Small intestine (tissue), 7 donors: ENCODE measurements around the gene PAXX. TPM values are rescaled to one million over a fixed set of nuclear protein-coding genes. Genes with fewer than 3 reads are reported as not detected.

Experiments
- DNase-seq, 2 donors: peaks; one replicate each; pipeline versions ENCODE4 v3.0.0 to v3.0.0-alpha.2; 2013
- FAIRE-seq: peaks from 2 replicates; lab custom pipeline; 2012; peaks lifted over from hg19 to GRCh38; lab: Jason Lieb, UNC
- H3K27ac ChIP-seq, 3 donors: one replicate each; pipeline ENCODE4 v1.5.1; 2013; ENCODE audit warnings: low read length in 2 of 3, mild to moderate bottlenecking in 2 of 3, control low read depth in 1 of 3, inconsistent platforms in 1 of 3, low read depth in 1 of 3, moderate library complexity in 1 of 3
- H3K27me3 ChIP-seq, 3 donors: one replicate each; pipeline ENCODE4 v1.6.1; 2013; ENCODE audit warnings: low read length in 3 of 3, inconsistent platforms in 1 of 3; ENCODE audit not compliant: control insufficient read depth in 3 of 3, insufficient read depth in 3 of 3
- H3K36me3 ChIP-seq, 3 donors: one replicate each; pipeline ENCODE4 v1.6.1; 2013; ENCODE audit warnings: low read length in 3 of 3, inconsistent platforms in 1 of 3, low read depth in 1 of 3, mild to moderate bottlenecking in 1 of 3, moderate library complexity in 1 of 3; ENCODE audit not compliant: control insufficient read depth in 3 of 3, insufficient read depth in 2 of 3
- H3K4me1 ChIP-seq, 3 donors: one replicate each; pipeline ENCODE4 v1.6.1; 2013; ENCODE audit warnings: low read length in 2 of 3, inconsistent platforms in 1 of 3, low read depth in 1 of 3, mild to moderate bottlenecking in 1 of 3, moderate library complexity in 1 of 3; ENCODE audit not compliant: control insufficient read depth in 3 of 3, insufficient read depth in 2 of 3
- H3K4me3 ChIP-seq, 3 donors: one replicate each; pipeline ENCODE4 v1.5.1; 2013; ENCODE audit warnings: low read length in 3 of 3, control low read depth in 1 of 3, inconsistent platforms in 1 of 3, low read depth in 1 of 3, mild to moderate bottlenecking in 1 of 3, moderate library complexity in 1 of 3
- H3K9me3 ChIP-seq, 2 donors: one replicate each; pipeline ENCODE4 v1.6.1; 2013; ENCODE audit warnings: low read depth in 1 of 2, low read length in 1 of 2; ENCODE audit not compliant: control insufficient read depth in 2 of 2, insufficient read depth in 1 of 2
- WGBS, 3 donors: extraction: QIAGEN DNeasy Blood & Tissue Kit; methylation state at CpG; one replicate each; pipeline ENCODE4 v1.1.7; 2013; 5-methylcytosine and 5-hydroxymethylcytosine counted together
- polyA plus RNA-seq, 4 donors: library from polyadenylated mRNA; stranded (reverse) in 3 of 4; unstranded in 1 of 4; fragments of 200-250 nt in 3 of 4; fragments of 120-200 nt in 1 of 4; gene quantifications; one replicate each; pipeline versions ENCODE4 v1.2.1 to v1.2.3, GENCODE V29; 2013
- donor health status: healthy with polysubstance abuse.
- donor health status: control.
- donor health status: control.
- donor health status: Bipolar disorder and iron deficiency.
- donor health status: healthy.

PAXX gene
- polyA plus RNA-seq, 4 donors = 33.7 to 85.9 (median 75.5) TPM

DNA sequence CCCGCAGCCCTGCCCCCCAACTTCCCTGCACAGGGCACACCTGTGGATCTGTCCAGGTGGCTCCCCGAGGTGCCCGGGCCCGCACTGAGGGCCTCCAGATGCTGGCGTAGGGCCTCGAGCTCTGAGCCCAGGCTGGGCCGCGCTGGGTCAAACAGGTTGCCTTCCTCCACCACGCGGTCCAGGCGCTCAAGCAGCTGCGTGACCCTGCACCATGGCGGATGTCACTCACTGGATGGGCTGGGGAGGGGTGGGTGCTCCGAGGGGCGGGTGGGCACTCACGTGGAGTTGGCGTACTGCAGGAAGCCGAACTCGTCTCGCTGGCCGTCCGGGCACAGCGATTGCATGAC is 30.4 kb downstream of the PAXX start:
- Histone ChIP-seq H3K27ac (peak overlapping the region in 2 of 3 donors; percentile 80 to 89), H3K4me1 (peaks cover 0 to 35% (median 4%) of the 10 kb centered on the region in 3 donors), H3K4me3 (no peak overlapping the region), H3K27me3 (peaks cover 0 to 4% (median 0%) of the 10 kb centered on the region in 3 donors), H3K9me3 (no peaks in the 10 kb centered on the region), H3K36me3 (peaks cover 0 to 31% (median 2%) of the 10 kb centered on the region in 3 donors)
- DNase-seq (no peak), FAIRE-seq (no peak)
- WGBS, 3 donors = 49 to 84% (median 55%) methylated on average over 15 to 23 of the region's 23 CpGs

DNA sequence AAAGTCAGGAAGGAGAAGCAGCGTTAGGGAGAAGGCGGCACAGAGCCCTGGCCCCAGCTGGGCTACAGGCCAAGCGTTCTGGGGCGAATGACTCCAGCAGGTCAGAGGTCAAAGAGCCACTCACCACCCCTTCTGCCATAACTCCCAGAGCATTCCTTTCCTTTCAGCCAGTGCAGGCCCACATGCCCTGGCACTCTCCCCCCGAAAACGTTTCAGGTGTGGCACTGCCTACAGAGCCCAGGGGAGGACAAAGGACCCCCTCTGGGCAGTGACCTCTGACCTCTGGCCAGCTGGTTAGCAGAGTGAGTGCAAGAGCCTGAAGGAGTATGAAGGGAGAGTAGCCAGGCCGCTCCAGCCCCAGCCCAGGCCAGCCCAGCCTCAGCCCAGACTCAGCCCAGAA is 30.9 kb downstream of the PAXX start:
- peaks cover 0 to 4% (median 0%) of the 10 kb centered on the region in 3 donors for H3K27me3 ChIP-seq
- H3K27ac ChIP-seq = no peak overlapping the region
- peaks cover 0 to 26% (median 0%) of the 10 kb centered on the region in 3 donors for H3K36me3 ChIP-seq
- FAIRE-seq (no peak), DNase-seq (no peak)
- H3K9me3 ChIP-seq = no peaks in the 10 kb centered on the region
- no peak overlapping the region for H3K4me3 ChIP-seq
- WGBS, 3 donors = 43 to 67% (median 59%) methylated on average over 6 to 7 of the region's 7 CpGs
- H3K4me1 ChIP-seq = peaks cover 0 to 35% (median 4%) of the 10 kb centered on the region in 3 donors

DNA sequence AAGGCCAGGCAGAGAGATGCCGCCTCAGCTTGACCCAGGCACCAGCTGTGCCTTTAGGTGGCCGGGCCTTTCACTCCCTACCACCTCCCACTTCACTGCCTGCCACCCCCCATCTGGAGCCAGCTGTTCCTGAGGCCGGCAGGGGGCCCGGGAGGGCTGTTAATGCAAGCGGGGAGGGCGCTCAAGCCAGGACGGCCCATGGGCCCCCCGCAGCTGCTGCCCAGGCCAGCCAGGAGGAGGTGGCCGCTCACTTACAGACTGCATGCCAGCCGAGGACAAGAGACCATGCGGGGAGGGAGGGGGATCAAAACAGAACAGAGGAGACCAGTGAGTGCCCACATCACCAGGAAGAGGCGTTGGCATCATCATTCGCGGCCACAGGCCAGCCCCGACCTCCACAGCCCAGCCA is 31.4 kb downstream of the PAXX start:
- WGBS, 3 donors = 82 to 88% (median 83%) methylated on average over 15 of the region's 15 CpGs
- FAIRE-seq = no peak
- Histone ChIP-seq H3K27ac (no peak overlapping the region), H3K4me1 (peaks cover 0 to 39% (median 4%) of the 10 kb centered on the region in 3 donors), H3K4me3 (no peak overlapping the region), H3K27me3 (peaks cover 0 to 4% (median 0%) of the 10 kb centered on the region in 3 donors), H3K36me3 (peaks cover 0 to 26% (median 0%) of the 10 kb centered on the region in 3 donors), H3K9me3 (no peaks in the 10 kb centered on the region)
- DNase-seq = no peak

DNA sequence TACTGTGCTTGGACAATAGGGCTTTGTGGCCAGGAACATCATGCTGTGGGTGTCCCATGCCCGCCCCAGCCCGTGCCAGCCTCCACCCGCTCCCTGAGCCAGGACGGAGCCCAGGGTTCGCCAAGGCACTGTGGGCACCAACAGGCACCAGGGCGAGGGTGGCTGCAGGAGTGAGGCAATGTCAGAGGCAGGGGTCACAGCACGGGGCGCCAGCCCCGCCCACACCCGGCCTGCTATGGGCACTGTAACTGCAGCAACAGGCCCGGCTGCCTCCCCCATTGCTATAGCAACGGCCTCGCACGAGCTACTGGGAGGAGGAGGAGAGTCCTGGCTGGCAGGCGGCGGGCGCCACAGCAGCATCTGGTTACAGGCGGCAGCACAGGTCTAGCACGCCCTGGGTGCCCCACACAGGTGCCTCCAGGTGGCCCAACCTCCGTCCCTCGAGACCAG is 33.3 kb downstream of the PAXX start:
- 27 to 64% (median 39%) methylated on average over 18 to 21 of the region's 21 CpGs for WGBS, 3 donors
- no peaks in the 10 kb centered on the region for H3K9me3 ChIP-seq
- no peak overlapping the region for H3K4me3 ChIP-seq
- H3K4me1 ChIP-seq = peaks cover 0 to 57% (median 4%) of the 10 kb centered on the region in 3 donors
- peaks cover 0 to 16% (median 0%) of the 10 kb centered on the region in 3 donors for H3K36me3 ChIP-seq
- H3K27me3 ChIP-seq = peaks cover 0 to 10% (median 0%) of the 10 kb centered on the region in 3 donors
- FAIRE-seq (no peak), DNase-seq (peak; percentile 32 to 42)
- peak overlapping the region in 1 of 3 donors; percentile 23 for H3K27ac ChIP-seq

DNA sequence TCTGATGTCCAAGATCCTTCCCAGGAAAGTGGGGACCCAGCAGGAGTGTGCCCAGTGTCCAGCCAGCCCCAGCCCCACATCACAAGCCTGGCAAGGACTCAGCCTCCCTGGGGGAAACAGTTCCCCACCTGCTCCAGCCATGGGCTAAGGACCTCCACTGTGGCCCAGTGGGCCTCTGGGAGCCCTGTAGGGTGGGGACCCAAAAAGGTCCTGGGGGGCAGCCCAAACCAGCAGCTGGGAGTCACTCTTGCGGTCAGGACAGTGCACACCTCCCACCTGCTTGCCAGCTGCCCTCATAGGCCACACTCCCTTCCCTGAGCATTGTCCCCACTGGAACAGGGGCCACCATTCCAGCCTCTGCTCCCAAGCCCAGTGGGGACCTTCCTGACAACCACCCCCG is 34.2 kb downstream of the PAXX start:
- Histone ChIP-seq H3K36me3 (peaks cover 0 to 12% (median 0%) of the 10 kb centered on the region in 3 donors), H3K9me3 (no peaks in the 10 kb centered on the region), H3K27me3 (peaks cover 0 to 10% (median 0%) of the 10 kb centered on the region in 3 donors), H3K27ac (no peak overlapping the region), H3K4me1 (peaks cover 0 to 61% (median 4%) of the 10 kb centered on the region in 3 donors), H3K4me3 (no peak overlapping the region)
- 75 to 86% (median 82%) methylated on average over 2 of the region's 2 CpGs for WGBS, 3 donors
- DNase-seq = no peak
- FAIRE-seq = no peak

DNA sequence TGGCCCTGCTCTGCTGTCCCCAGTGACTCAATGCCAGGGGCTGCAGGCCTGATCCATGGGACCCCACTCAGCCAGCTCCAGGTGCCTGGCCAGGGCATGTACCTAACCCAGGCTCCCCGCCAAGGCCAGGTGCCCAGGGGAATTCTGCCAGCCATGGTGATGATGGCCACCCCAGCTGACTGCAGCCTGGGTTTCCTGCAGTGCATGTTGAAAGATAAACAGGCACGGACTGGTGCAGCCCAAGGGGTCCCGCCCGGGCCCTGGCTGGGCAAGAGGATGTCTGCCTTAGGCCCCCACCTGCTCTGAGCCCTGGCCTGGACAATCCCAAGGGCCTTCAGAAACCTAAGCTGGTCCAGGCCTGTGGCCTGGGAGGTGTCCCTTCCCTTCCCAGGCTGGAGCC is 34.6 kb downstream of the PAXX start:
- WGBS, 3 donors = 57 to 83% (median 78%) methylated on average over 4 of the region's 4 CpGs
- Histone ChIP-seq H3K9me3 (no peaks in the 10 kb centered on the region), H3K27ac (no peak overlapping the region), H3K4me3 (no peak overlapping the region), H3K4me1 (peaks cover 0 to 62% (median 2%) of the 10 kb centered on the region in 3 donors), H3K36me3 (peaks cover 0 to 12% (median 0%) of the 10 kb centered on the region in 3 donors), H3K27me3 (peaks cover 0 to 10% (median 0%) of the 10 kb centered on the region in 3 donors)
- FAIRE-seq (no peak), DNase-seq (no peak)

DNA sequence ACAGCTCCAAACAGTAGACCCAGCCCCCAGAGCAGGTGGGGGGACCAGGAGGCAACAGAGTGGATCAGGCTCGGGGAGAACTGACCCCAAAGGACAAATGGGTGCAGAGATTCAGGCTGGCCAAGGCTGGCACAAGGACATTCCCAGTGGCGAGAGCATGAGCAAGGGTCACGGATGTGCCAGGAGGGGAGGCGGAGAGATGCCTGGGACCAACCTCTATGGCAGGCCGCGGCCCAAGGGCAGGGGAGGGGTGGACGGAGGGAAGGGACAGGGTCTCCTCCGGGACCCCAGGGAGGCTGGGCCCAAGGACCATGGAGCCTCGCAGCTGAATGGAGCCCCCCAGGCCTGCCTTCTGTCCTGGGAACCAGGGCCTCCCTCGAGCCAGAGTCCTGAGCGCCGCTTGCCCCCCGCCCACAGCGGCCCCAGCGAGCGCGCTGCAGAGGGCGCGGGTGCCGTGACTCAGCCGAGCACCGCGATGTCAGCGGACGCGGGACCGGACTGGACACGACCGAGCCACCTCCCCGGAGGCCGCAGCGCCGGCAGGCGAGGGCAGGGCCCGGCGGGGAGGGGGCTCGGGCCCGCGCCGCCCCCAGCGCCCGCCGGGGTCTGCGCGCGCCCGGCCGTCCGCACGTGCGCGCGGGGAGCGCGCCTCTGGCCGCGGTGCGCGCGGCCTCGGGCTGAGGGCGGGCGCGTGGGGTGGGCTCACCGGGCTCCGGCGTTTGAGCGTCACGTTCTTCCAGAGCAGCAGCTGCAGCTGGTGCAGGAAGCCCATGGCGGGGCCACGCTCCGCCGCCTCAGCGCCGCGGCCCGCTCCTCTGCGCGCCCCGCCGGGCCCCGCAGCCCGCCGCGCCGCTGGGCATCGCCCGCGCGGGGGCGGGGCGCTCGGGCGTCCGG is 35.4 kb downstream of the PAXX start, which contains the start of gene ABCA2:
ABCA2 (minus strand) TSS at position 869 of the 894 bp plus-strand sequence; CDS start at position 772, 97 bp downstream.
- Histone ChIP-seq H3K27me3 (peaks cover 0 to 10% (median 0%) of the 10 kb centered on the region in 3 donors), H3K4me3 (peak within 1 kb of the TSS; percentile 35 to 64 (median 51)), H3K4me1 (peaks cover 0 to 64% (median 2%) of the 10 kb centered on the region in 3 donors), H3K27ac (peak within 1 kb of the TSS in 1 of 3 donors; percentile 34), H3K36me3 (peaks cover 0 to 8% (median 0%) of the 10 kb centered on the region in 3 donors), H3K9me3 (no peaks in the 10 kb centered on the region)
- FAIRE-seq (no peak), DNase-seq (peak in 1 of 2 donors; percentile 56)
- 4 to 11% (median 5%) methylated on average over 33 to 95 of the region's 95 CpGs for WGBS, 3 donors
